ENCODE measurements around the gene CECR2. TPM values are rescaled to one million over a fixed set of nuclear protein-coding genes. Genes with fewer than 3 reads are reported as not detected.

CECR2 gene
- total and polyA plus RNA-seq, 10 of the 15 experiments (the other 5 are each of a cell fraction or from before 2014, with no cell fraction given) = 0.01 to 0.08 (median 0.01) TPM; not detected in 7

DNA sequence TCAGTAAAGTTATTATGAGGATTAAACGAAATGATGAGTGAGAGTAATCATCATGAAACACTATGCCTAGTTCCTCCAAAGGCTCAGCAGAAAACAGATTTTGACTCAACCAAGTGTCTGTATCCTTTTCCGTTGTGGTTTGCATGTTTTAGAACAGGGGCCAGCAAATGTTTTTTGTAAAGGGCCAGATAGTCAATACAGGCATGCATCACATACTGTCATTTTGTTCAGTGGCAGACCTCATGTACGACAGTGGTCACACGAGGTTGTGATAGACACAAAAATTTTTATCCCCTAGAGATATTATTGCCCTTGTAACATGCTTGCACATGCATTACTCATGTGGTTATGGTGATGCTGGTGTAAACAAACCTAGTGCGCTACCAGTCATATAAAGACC, 112.2 kb downstream of the CECR2 start:
- no TSS peak for BruUV-seq (replicated peaks)
- H3K36me3 ChIP-seq (ENCODE audit: control insufficient read depth in 2 of 2, insufficient read depth in 2 of 2, low read length in 1 of 2) = no peaks in the 10 kb centered on the region
- H3K4me2 ChIP-seq (ENCODE audit: control insufficient read depth, insufficient read depth) = no peak overlapping the region
- ChIA-PET RAD21 (ENCODE audit: unreplicated experiment) (no interaction called here), POLR2A (no interaction called here), SMC1A (ENCODE audit: uncharacterized antibody, unreplicated experiment) (no interaction called here), CTCF (interaction anchor here (0.6 to 1.7 kb wide), 2 partner anchors 37 to 276 kb away, joined by 3 to 4 read pairs; no protein-coding TSS in a partner anchor)
- DNase-seq (ENCODE audit: low read depth, low spot score) (no peak), ATAC-seq (peak; percentile 59), FAIRE-seq (no peak)
- H4K20me1 ChIP-seq (ENCODE audit: control insufficient read depth, insufficient read depth) = no peaks in the 10 kb centered on the region
- 17% methylated on average over 5 of the region's 5 CpGs for WGBS (ENCODE audit: insufficient coverage, insufficient replicate concordance, low lambda C conversion rate, missing lambda C conversion rate)
- H3K4me3 ChIP-seq = no peak overlapping the region
- TF ChIP-seq, protein P1, sequence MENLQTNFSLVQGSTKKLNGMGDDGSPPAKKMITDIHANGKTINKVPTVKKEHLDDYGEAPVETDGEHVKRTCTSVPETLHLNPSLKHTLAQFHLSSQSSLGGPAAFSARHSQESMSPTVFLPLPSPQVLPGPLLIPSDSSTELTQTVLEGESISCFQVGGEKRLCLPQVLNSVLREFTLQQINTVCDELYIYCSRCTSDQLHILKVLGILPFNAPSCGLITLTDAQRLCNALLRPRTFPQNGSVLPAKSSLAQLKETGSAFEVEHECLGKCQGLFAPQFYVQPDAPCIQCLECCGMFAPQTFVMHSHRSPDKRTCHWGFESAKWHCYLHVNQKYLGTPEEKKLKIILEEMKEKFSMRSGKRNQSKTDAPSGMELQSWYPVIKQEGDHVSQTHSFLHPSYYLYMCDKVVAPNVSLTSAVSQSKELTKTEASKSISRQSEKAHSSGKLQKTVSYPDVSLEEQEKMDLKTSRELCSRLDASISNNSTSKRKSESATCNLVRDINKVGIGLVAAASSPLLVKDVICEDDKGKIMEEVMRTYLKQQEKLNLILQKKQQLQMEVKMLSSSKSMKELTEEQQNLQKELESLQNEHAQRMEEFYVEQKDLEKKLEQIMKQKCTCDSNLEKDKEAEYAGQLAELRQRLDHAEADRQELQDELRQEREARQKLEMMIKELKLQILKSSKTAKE (IDR thresholded peaks at IDR 0.05; ENCODE audit: low read depth, poor library complexity, severe bottlenecking) = no peak
- TF ChIP-seq RUNX3 (IDR thresholded peaks at IDR 0.05; ENCODE audit: low read length) (peak; percentile 20; the same call in 1 of the 2 replicates), NKRF (conservative IDR thresholded peaks at IDR 0.05) (no peak), HDAC2 (IDR thresholded peaks at IDR 0.05) (no peak)
- intact Hi-C loops (cut with micrococcal nuclease; ENCODE audit: unreplicated experiment) (no loop called here), in situ Hi-C loops (cut with MboI) (no loop called here)
- peaks cover 4% of the 10 kb centered on the region; the same call in 1 of the 2 replicates for H3K4me1 ChIP-seq (ENCODE audit: control insufficient read depth, insufficient read depth, low read length)
- H3K27ac ChIP-seq (ENCODE audit: control insufficient read depth, insufficient read depth) = no peak overlapping the region
- H2AFZ ChIP-seq (ENCODE audit: control insufficient read depth, low read depth, low read length) = no peak overlapping the region
- peaks cover 0 to 2% of the 10 kb centered on the region in 2 experiments; a peak in 1 of 4 replicates for H3K27me3 ChIP-seq (replicated peaks in 1 of 2; ENCODE audit: control insufficient read depth in 2 of 2, insufficient read depth in 2 of 2, low read length in 1 of 2)
- H3K9me3 ChIP-seq (replicated peaks; ENCODE audit: control insufficient read depth, insufficient read depth, low read length) = no peaks in the 10 kb centered on the region
- H3K79me2 ChIP-seq (ENCODE audit: control insufficient read depth, insufficient read depth, low read length) = no peaks in the 10 kb centered on the region
- no peak overlapping the region for H3K9ac ChIP-seq (ENCODE audit: control insufficient read depth, insufficient read depth, low read length)
